Activated naive CD4-positive, alpha-beta T cell treated with anti-CD3 and anti-CD28 coated beads, Interleukin-2, amount 50 U/mL, for 24 hours (primary cell): Measurements from ENCODE around the gene POLR3E.
"Not testable (repeated sequence)": the region's sequence is repeated elsewhere in the genome, so short reads cannot be mapped to it uniquely, and the experiment has no call there.

ENCODE experiments used
- H3K27ac Mint-ChIP-seq: one replicate; pipeline ENCODE4 v1.8.0; 2021; ENCODE audit warnings: mild to moderate bottlenecking, mixed read lengths
- H3K27me3 Mint-ChIP-seq: one replicate; pipeline ENCODE4 v1.8.0; 2021; ENCODE audit warnings: mixed read lengths
- H3K36me3 Mint-ChIP-seq: one replicate; pipeline ENCODE4 v1.8.0; 2021; ENCODE audit warnings: mixed read lengths
- H3K4me1 Mint-ChIP-seq: one replicate; pipeline ENCODE4 v1.8.0; 2021; ENCODE audit warnings: mixed read lengths
- H3K4me3 Mint-ChIP-seq: one replicate; pipeline ENCODE4 v1.8.0; 2021; ENCODE audit warnings: mild to moderate bottlenecking, mixed read lengths
- H3K9me3 Mint-ChIP-seq: one replicate; pipeline ENCODE4 v1.8.0; 2021; ENCODE audit warnings: mixed read lengths

POLR3E gene

GRCh38 chr16:22330326-22330725 lies 33.1 kb downstream of the POLR3E start:
- Mint-ChIP-seq H3K4me3 (no peak overlapping the region), H3K9me3 (no peaks in the 10 kb centered on the region), H3K27me3 (no peaks in the 10 kb centered on the region), H3K36me3 (peaks cover 43% of the 10 kb centered on the region), H3K4me1 (peaks cover 30% of the 10 kb centered on the region), H3K27ac (peak overlapping the region; percentile 68)

DNA sequence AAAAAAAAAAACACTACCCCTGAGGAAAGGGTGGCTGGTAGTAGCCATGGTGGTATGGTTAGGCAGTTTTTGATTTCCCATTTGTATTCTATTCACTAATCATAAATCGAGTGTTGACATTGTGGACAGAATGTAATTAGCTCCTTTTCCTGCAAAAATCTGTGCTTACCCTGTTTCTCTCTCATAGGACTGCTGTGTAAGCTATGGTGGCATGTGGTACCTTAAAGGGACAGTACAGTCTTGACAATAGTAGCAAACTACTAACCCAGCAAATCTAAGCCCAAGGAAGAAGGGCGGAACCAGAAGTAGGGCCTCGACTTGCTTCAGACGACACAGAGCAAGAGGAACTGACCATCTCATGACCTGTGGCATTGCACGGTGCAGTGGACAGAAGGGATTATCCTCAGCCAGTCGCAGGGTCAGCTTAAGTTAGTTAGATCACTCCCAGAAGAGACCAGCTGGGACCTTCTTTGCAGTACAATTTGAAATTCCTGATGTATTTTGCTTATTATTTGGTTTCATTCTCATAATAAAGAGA lies 36.3 kb downstream of the POLR3E start:
- Mint-ChIP-seq H3K4me3 (no peak overlapping the region), H3K36me3 (peaks cover 64% of the 10 kb centered on the region), H3K27me3 (no peaks in the 10 kb centered on the region), H3K4me1 (peaks cover 52% of the 10 kb centered on the region), H3K9me3 (peaks cover 20% of the 10 kb centered on the region), H3K27ac (no peak overlapping the region)

DNA sequence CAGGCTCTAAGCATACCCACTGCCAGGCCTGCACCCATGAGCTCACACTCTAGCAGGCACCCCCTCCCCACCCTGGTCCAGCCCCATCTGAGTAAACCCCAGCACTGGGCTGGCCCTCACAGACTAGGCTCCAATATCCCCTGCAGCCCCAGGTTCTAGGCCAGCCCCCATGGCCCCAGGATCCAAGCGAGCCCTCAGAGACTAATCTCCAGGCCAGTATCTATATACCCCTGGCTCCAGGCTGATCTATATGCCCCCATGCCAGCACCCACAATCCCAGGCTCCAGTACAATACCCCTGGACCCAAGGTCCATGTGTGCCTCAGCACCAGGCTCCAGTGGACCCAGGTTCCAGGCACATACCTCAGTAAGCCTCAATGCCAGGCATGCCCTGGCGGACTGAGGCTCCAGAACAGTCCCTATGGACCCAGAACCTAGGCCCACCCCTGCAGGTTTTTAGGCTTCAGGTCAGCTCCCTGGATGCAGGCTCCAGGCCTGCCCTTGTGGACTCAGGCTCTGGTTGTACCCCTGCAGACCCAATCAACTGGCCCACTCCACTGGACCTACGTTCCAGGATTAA lies 38.5 kb downstream of the POLR3E start:
- no peaks in the 10 kb centered on the region for H3K27me3 Mint-ChIP-seq

GRCh38 chr16:22336581-22336980 lies 39.4 kb downstream of the POLR3E start:
- H3K27ac Mint-ChIP-seq, result no peak overlapping the region
- H3K9me3 Mint-ChIP-seq, result peaks cover 25% of the 10 kb centered on the region
- peaks cover 53% of the 10 kb centered on the region for H3K4me1 Mint-ChIP-seq
- H3K36me3 Mint-ChIP-seq, result peaks cover 68% of the 10 kb centered on the region
- H3K27me3 Mint-ChIP-seq, result no peaks in the 10 kb centered on the region
- no peak overlapping the region for H3K4me3 Mint-ChIP-seq

More for the DNA sequence above, 38.5 kb downstream of the POLR3E start:
- H3K36me3 Mint-ChIP-seq, result peaks cover 69% of the 10 kb centered on the region
- H3K9me3 Mint-ChIP-seq, result peaks cover 25% of the 10 kb centered on the region
- H3K4me1 Mint-ChIP-seq, result peaks cover 49% of the 10 kb centered on the region
- H3K27ac Mint-ChIP-seq, result no peak overlapping the region
- H3K4me3 Mint-ChIP-seq, result no peak overlapping the region

- Mint-ChIP-seq H3K4me1 (peaks cover 56% of the 10 kb centered on the region), H3K27ac (no peak overlapping the region), H3K27me3 (no peaks in the 10 kb centered on the region), H3K36me3 (peaks cover 65% of the 10 kb centered on the region), H3K9me3 (peaks cover 25% of the 10 kb centered on the region), H3K4me3 (no peak overlapping the region)
Measured at GRCh38 chr16:22337045-22337444, 39.8 kb downstream of the POLR3E start.

GRCh38 chr16:22337849-22338635 lies 40.8 kb downstream of the POLR3E start:
- no peaks in the 10 kb centered on the region for H3K27me3 Mint-ChIP-seq
- peak overlapping the region; percentile 63 for H3K27ac Mint-ChIP-seq
- peaks cover 25% of the 10 kb centered on the region for H3K9me3 Mint-ChIP-seq
- peaks cover 60% of the 10 kb centered on the region for H3K4me1 Mint-ChIP-seq
- H3K36me3 Mint-ChIP-seq, result peaks cover 65% of the 10 kb centered on the region
- H3K4me3 Mint-ChIP-seq, result no peak overlapping the region

GRCh38 chr16:22340945-22341344 lies 43.7 kb downstream of the POLR3E start:
- Mint-ChIP-seq H3K4me1 (peaks cover 59% of the 10 kb centered on the region), H3K27me3 (no peaks in the 10 kb centered on the region), H3K27ac (no peak overlapping the region), H3K4me3 (no peak overlapping the region), H3K9me3 (peaks cover 25% of the 10 kb centered on the region), H3K36me3 (peaks cover 48% of the 10 kb centered on the region)

- Mint-ChIP-seq H3K4me3 (no peak overlapping the region), H3K27me3 (no peaks in the 10 kb centered on the region), H3K4me1 (peaks cover 59% of the 10 kb centered on the region), H3K36me3 (peaks cover 37% of the 10 kb centered on the region), H3K9me3 (peaks cover 15% of the 10 kb centered on the region), H3K27ac (peak overlapping the region; percentile 55)
Measured at GRCh38 chr16:22342082-22342481, 44.9 kb downstream of the POLR3E start.

DNA sequence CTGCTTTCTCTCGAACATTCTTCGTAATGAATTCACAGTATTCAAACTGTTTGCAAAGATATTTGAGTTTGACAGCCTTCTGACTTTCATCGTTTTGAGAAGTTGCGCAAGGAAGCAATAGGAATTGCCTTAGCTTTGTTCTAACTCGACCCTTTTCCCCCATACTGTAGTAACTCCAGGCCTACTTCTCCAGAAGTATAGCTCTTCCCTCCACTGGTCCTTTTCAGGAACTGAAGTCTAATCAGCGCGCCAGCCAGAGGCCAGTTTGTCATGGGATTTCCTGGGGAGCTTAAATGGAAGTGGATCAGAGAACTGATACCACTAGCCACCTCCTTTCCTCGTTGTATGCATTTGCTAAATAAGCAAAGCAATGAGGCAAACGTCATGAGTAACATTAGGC lies 49.3 kb downstream of the POLR3E start:
- Mint-ChIP-seq H3K27ac (peak overlapping the region; percentile 69), H3K9me3 (no peaks in the 10 kb centered on the region), H3K4me3 (no peak overlapping the region), H3K4me1 (peaks cover 49% of the 10 kb centered on the region), H3K36me3 (peaks cover 21% of the 10 kb centered on the region), H3K27me3 (no peaks in the 10 kb centered on the region)

GRCh38 chr16:22347100-22347820 lies 50.1 kb downstream of the POLR3E start:
- no peaks in the 10 kb centered on the region for H3K27me3 Mint-ChIP-seq
- no peaks in the 10 kb centered on the region for H3K9me3 Mint-ChIP-seq
- H3K4me1 Mint-ChIP-seq, result peaks cover 49% of the 10 kb centered on the region
- peak overlapping the region; percentile 73 for H3K27ac Mint-ChIP-seq
- H3K4me3 Mint-ChIP-seq, result no peak overlapping the region
- peaks cover 21% of the 10 kb centered on the region for H3K36me3 Mint-ChIP-seq

- Mint-ChIP-seq H3K27ac (no peak overlapping the region), H3K4me3 (no peak overlapping the region), H3K27me3 (no peaks in the 10 kb centered on the region), H3K4me1 (peaks cover 51% of the 10 kb centered on the region), H3K9me3 (no peaks in the 10 kb centered on the region), H3K36me3 (peaks cover 18% of the 10 kb centered on the region)
Measured at GRCh38 chr16:22348291-22348690, 51.1 kb downstream of the POLR3E start.

DNA sequence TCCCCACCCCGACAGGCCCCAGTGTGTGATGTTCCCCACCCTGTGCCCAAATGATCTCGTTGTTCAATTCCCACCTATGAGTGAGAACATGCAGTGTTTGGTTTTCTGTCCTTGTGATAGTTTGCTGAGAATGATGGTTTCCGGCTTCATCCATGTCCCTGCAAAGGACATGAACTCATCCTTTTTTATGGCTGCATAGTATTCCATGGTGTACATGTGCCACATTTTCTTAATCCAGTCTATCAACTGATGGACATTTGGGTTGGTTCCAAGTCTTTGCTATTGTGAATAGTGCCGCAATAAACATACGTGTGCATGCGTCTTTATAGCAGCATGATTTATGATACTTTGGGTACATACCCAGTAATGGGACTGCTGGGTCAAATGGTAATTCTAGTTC lies 53.8 kb downstream of the POLR3E start:
- Mint-ChIP-seq H3K4me1 (peaks cover 69% of the 10 kb centered on the region), H3K36me3 (peaks cover 21% of the 10 kb centered on the region)
- H3K27me3 Mint-ChIP-seq, H3K27ac Mint-ChIP-seq, H3K4me3 Mint-ChIP-seq, H3K9me3 Mint-ChIP-seq: not testable (repeated sequence)

GRCh38 chr16:22352140-22352539 lies 54.9 kb downstream of the POLR3E start:
- peaks cover 63% of the 10 kb centered on the region for H3K4me1 Mint-ChIP-seq
- peaks cover 21% of the 10 kb centered on the region for H3K36me3 Mint-ChIP-seq
- H3K9me3 Mint-ChIP-seq, result no peaks in the 10 kb centered on the region
- H3K27me3 Mint-ChIP-seq, result no peaks in the 10 kb centered on the region
- H3K27ac Mint-ChIP-seq, result no peak overlapping the region
- H3K4me3 Mint-ChIP-seq, result no peak overlapping the region

- no peaks in the 10 kb centered on the region for H3K9me3 Mint-ChIP-seq
- H3K27me3 Mint-ChIP-seq, result no peaks in the 10 kb centered on the region
Measured at GRCh38 chr16:22352723-22353122, 55.5 kb downstream of the POLR3E start.

GRCh38 chr16:22353191-22353919 lies 56.1 kb downstream of the POLR3E start:
- Mint-ChIP-seq H3K27ac (peak overlapping the region; percentile 76), H3K4me1 (peaks cover 69% of the 10 kb centered on the region), H3K36me3 (peaks cover 24% of the 10 kb centered on the region), H3K4me3 (peak overlapping the region; percentile 56), H3K27me3 (no peaks in the 10 kb centered on the region), H3K9me3 (no peaks in the 10 kb centered on the region)

More at GRCh38 chr16:22352723-22353122, 55.5 kb downstream of the POLR3E start:
- peak overlapping the region; percentile 76 for H3K27ac Mint-ChIP-seq
- peaks cover 21% of the 10 kb centered on the region for H3K36me3 Mint-ChIP-seq
- peaks cover 63% of the 10 kb centered on the region for H3K4me1 Mint-ChIP-seq
- H3K4me3 Mint-ChIP-seq, result no peak overlapping the region
